ENCODE results near the gene TNPO2.
"Not testable (repeated sequence)": the region's sequence is repeated elsewhere in the genome, so short reads cannot be mapped to it uniquely, and the experiment has no call there.

Gene TNPO2

DNA sequence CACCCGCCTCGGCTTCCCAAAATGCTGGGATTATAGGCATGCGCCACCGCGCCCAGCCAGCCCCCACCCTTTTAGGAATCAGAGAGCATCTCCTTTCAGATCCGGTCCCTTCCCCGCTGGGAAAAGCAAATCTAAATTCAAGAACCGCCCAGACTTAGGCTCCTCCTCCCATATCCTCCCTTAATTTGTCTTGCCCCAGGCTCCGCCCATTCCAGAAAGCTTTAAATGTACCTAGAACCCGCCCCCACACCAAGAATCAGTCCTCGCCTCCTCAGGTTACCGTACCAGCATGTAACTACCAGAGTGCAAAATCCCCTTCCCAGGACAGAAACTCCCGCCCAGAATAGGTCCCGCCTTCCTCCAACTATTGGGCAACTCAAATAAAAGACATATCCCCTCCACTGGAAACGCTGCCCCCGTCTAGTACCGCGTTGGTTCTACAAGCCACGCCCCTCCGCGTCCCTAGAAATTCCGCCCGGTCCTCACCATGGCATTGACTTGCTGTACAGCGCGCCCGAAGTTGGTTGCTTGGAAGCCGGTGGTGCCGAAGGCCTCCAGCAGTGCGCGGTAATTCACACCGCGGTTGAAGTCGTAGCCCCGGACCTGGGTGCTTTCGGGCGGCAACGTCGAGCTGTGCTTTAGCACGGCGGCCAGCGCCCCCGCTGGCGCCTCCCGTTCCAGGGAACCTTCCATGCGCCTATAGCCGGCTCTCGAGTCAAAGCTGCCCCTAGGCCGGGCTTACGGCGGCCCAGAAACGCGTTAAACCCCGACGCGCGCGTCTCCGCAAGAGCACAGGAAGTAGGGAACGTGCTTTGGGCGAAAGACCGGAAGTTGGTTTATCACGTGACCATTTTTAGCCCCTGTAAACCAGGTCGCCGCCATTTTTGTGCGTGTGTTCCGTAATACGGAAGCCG lies 42.4 kb downstream of the TNPO2 start, which contains the start of gene DHPS:
TSS of gene DHPS (minus strand) at position 807 of the 914 bp plus-strand sequence. CDS start at position 693, 114 bp downstream.
- in situ Hi-C loops (cut with HindIII; ENCODE audit: low sequenced_read_pairs) = no loop called here

DNA sequence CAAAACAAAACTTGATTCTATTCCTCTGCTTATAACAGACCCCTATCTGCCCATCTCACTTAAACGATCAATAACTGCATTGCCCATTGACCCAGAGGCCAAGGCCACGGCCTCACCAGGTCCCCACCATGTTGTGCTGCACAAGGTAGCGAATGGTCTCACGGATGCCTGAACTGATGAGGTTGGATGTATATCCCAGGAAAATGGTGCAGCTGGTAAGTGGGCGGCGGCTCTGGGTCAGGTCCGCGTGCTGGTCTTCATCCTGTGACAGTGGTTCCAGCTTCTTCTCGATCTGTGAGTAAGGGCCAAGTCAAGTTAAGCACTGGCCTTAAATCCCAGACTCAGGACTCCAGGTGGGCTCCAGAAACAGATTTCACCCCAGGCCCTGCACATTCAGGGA lies 43.7 kb downstream of the TNPO2 start:
- in situ Hi-C loops (cut with HindIII; ENCODE audit: low sequenced_read_pairs) = no loop called here

DNA sequence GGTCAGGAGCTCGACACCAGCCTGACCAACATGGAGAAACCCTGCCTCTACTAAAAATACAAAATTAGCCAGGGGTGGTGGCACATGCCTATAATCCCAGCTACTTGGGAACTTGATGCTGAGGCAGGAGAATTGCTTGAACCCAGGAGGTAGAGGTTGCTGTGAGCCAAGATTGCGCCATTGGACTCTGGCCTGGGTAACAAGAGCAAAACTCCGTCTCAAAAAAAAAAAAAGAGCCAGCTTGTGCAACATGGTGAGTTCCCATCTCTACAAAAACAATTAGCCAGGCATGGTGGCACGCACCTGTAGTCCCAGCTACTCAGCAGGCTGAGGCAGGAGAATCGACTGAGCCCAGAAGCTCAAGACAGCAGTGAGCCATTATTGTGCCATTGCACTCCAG lies 45.7 kb downstream of the TNPO2 start:
- in situ Hi-C loops (cut with HindIII; ENCODE audit: low sequenced_read_pairs) = not testable (repeated sequence)

DNA sequence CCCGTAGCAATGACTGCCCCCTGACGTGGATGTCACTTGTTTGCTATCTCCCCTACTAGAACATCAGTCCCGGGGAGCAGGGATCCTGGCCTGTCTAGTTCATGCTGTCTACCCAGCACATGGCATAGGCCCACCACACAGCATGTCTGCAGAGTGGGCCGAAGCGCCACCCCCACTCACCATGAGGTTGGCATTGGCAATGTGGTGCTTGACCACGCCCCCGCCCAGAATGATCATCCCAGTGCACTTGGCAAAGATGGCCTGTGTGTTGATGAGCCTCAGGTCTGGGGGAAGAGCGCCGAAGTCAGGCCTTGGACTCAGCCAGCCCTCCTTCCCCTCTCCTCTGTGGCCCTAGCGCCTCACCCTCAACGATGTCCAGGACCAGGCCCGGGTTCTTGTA lies 46.8 kb downstream of the TNPO2 start:
- in situ Hi-C loops (cut with HindIII; ENCODE audit: low sequenced_read_pairs) = no loop called here

DNA sequence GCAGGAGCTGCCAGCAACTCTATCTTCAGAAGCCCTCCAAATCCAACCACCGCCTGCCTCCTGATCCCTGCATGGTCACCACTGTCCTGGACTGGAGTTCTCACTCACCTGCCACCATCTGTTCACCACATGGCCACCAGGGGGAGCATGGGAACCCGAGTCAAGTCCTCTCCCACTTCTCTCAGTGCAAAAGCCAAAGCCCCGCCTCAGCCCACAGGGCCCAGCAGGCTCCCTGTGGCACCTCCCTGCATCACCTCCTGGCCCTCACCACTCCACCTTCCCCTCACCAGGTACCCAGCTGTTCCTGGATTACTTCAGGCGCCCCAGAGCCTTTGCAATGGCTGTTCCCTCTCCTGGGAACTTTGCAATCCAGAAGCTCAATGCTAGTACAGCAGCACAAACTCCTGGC lies 47.3 kb downstream of the TNPO2 start:
- in situ Hi-C loops (cut with HindIII; ENCODE audit: low sequenced_read_pairs) = no loop called here

DNA sequence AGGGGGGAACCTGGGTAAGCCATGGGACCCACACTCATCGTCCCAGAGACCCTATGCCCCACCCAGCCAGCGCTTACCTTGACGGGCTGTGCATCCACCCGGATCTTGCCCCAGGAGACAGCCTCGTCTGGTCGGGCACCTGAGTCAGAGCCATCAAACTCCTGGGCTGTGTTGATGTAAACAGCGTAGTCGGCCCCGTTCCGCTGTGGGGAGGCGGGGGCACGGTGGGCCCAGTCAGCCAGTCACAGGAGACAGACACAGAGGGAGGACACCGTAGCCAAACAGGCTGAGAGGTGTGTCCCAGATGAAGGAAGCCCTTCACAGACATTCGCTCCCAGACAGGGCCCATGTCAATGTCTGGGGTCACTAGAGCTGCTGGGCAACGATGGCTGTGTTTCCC lies 47.8 kb downstream of the TNPO2 start:
- in situ Hi-C loops (cut with HindIII; ENCODE audit: low sequenced_read_pairs) = no loop called here

DNA sequence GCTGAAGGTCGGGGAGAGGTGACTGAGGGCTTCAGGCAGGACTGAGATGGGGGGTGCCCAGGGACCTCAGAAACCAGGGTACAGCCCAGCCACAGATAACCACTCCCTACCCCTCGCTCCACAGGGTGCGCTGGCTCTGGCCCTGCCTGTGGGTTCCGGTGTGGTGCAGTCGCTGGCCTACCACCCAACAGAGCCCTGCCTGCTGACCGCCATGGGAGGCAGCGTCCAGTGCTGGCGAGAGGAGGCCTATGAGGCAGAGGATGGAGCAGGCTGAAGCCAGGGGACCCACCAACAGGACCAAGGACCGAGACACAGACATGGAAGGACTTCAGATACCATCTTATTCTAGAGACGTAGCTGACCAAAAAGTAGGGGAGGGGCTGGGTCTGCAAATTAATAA lies 48.3 kb downstream of the TNPO2 start:
- in situ Hi-C loops (cut with HindIII; ENCODE audit: low sequenced_read_pairs) = no loop called here

DNA sequence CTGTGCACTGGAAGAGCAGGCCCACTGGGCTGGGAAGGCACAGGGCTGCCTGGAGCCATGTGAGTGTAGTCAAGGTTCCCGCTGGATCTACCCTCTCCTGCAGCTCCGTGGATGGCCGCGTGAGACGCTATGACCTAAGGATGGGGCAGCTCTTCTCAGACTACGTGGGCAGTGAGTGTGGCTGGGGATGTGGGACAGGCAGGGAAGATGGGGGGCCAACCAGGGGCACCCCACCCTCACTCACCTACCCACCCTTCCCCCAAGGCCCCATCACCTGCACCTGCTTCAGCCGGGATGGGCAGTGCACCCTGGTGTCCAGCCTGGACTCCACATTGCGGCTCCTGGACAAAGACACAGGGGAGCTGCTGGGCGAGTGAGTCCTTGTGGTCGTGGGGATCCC lies 51.0 kb downstream of the TNPO2 start:
- in situ Hi-C loops (cut with HindIII; ENCODE audit: low sequenced_read_pairs) = no loop called here

DNA sequence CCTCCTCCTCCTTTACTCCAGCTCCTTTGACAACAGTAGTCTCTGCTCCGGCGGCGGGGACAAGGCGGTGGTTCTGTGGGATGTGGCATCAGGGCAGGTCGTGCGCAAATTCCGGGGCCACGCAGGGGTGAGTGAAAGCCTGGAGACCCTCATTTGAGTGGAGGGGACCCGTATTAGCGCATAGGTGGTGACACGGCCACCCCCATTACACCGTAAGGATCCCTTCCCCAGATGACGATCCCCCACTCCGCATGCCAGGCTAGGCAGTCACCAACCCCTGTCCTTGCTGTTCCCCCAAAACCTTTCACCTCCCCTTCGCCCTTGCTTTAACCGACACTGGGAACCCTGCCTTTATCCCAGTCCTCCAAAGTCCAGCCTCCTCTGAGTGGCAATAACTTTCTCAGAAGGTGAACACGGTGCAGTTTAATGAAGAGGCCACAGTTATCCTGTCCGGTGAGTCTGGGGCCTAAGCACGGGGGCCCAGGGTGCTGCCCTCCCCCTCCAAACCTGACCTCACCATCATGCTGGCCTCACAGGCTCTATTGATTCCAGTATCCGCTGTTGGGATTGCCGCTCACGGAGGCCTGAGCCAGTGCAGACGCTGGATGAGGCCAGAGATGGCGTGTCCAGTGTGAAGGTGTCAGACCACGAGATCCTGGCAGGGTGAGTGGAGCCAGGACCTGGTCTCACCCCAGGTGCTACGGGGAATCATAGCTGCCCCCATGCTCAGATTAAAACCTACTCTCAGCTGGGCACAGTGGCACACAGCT lies 53.4 kb downstream of the TNPO2 start:
- in situ Hi-C loops (cut with HindIII; ENCODE audit: low sequenced_read_pairs) = no loop called here

DNA sequence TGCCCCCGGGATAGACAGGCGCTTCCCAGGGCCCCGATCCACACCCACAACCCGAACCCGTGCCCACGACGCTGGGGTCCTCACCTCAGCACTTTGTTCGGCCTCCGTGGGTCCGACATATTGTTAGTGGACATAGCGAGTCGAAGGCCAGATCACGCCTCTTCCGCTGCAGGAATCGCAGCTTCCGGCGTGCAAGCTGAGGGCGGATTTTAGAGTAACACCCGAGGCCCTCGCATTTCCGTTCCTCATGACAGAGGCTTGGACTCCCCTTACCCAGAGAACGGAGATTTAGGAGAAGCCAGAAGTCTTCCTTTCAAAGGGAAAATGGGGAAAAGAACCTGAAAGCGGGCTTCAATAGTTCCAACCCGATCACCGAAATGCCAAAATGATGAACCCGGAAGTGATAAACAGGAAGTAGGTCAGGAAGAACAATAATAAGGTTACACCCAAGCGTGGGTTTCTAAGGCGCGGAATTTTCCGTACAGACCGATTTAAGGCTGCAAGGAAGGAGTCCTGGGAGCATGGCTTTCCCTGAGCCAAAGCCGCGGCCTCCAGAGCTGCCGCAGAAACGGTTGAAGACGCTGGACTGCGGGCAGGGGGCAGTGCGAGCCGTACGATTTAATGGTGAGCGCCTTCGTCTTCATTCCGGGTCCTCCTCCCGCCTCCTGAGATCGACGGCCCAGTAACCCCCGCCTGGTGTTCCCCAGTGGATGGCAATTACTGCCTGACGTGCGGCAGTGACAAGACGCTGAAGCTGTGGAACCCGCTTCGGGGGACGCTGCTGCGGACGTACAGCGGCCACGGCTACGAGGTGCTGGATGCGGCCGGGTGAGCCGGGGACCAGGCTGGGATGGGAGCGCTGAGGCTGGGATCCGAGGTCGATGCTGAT lies 54.2 kb downstream of the TNPO2 start:
- in situ Hi-C loops (cut with HindIII; ENCODE audit: low sequenced_read_pairs) = no loop called here

DNA sequence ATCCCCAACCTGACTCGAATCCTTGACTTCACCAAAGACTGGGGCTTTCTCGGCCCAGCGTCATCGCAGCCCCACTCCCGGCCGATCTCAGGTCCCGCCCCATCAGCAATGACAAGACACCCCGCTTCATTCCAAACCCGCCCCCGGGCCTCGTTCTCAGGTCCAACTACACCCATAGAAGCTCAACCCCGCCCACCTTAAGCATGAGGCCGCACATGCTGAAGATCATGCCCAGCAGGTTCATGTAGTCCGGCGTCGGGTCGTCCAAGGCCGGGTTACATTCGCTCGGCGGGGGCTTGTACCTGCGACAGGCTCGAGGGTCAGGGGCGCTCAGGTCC lies 54.8 kb downstream of the TNPO2 start:
- in situ Hi-C loops (cut with HindIII; ENCODE audit: low sequenced_read_pairs) = no loop called here

DNA sequence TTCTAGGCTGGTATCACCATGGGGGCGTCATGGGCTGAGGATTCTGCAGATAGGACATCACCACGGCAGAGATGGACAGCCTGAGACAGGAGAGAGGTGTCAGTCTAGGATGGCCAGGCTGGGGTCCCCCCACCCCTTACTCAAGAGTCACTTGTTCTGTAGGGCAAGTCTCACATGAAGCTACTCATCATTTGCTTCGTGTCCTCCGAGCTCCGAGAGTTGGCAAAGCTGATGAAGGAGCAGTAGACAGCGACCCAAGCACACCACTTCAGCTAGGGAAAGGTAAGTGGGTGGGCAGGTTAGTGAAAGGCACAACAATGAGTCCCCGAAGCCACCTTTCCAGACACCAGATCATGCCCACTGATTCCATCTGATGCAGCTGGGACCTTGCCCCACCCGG lies 55.4 kb downstream of the TNPO2 start:
- in situ Hi-C loops (cut with HindIII; ENCODE audit: low sequenced_read_pairs) = no loop called here

DNA sequence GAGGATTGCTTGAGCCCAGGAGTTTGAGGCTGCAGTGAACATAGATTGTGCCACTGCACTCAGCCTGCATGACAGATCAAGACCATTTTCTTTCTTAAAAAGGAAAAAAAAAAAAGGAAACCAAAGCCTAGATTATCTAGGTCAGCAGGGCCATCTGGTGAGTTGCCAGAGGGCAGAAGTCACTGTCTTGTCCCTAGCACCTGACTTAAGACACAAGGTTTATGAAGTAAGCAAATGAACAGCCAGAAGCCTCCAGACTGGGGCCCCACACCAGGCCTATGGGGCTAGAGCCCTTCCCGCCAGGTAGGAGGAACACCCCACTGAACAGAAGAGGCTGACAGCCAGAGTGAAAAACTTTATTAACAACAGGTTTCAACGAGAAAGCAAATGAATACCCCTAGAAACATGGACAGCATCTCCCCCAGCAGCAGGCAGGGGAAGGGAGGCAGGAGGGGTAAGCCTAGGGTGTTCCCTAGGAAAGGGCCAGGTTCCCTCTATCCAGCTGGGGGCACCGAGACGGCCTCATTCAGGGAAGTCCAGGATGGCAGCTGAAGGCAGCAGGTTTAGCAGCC lies 55.9 kb downstream of the TNPO2 start:
- in situ Hi-C loops (cut with HindIII; ENCODE audit: low sequenced_read_pairs) = no loop called here

DNA sequence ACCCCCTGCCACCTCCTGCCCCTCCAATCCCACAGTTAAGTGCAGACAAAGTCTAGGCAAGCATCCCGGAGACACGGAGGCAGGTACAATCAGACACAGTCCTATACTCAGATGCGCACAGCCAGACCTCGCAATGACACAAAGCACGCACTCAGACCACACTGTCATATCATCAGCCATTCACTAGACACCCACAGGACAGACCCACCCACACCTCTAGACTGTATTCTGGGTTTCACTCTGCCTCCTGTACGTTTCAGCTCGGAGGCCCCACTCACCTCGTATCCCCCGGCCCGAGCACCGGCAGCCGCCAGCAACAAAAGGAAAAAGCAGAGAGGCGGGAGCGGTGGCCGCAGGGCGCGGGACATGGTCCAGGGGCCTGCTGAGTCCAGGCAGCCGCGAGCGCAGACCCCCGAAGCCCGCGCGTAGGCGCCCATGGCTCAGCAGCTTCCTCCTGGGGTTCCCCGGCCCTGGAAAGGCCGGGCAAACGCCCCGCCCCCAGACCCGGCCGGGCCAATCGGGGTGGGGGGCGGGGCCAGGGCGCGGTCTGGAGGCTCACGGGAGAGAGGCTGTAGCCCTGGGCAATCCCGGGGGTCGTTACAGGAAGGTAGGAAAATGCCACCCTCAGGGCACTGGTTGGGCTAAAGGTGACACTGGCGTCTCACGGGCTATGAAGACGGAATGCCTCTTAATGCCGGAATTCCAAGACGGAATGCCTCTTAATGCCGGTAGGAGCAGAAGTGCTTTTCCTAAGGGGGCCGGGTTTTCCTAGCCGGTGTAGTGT lies 57.3 kb downstream of the TNPO2 start, which contains the start of the genes MAN2B1 and WDR83:
TSS of gene MAN2B1 (minus strand) at position 478 of the 784 bp plus-strand sequence. CDS start at position 437, 41 bp downstream.
TSS of gene WDR83 (plus strand) at position 543 of the 784 bp plus-strand sequence. CDS start 2,984 bp downstream, outside the sequence.
- in situ Hi-C loops (cut with HindIII; ENCODE audit: low sequenced_read_pairs) = no loop called here

DNA sequence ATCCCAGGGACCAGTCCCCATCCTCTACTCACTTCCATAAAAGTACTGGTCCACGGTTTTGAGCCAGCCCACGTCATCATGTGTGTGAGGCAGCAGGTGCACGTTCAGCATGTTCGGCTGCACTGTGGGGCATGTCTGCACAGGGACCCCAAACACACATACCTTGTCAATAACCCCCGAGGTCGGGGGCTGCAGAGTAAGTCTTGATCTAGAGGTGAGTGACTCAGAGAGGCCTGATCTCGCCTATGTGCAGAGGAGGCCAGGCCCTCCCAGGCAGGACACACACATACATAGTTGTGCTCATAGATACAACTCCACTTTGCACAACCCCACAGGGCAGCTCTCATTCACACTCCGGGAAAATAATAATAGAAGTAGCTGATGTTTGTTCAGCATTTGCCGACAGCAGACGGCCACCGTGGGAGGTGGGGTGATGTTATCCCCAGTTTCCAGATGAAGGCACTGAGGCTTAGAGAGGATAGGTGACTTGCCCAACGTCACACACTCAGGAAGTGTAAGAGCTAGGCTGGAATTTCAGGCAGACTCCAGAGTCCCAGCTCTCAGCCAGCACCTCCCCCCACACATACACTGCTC lies 58.0 kb downstream of the TNPO2 start:
- in situ Hi-C loops (cut with HindIII; ENCODE audit: low sequenced_read_pairs) = no loop called here

DNA sequence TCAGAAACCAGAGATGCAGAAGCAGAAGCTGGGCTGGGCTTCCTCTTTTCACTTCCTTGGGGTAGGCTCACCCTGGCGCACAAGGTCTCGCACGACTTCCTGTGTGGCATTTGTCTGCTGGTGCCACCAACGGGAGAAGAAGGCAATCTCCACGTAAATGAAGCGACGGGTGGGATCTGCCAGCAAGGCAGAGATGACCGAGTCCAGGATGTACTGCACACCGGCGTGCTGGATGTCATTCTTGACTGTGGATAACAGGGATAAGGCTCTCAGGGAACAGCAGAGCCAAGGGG lies 58.5 kb downstream of the TNPO2 start:
- in situ Hi-C loops (cut with HindIII; ENCODE audit: low sequenced_read_pairs) = no loop called here

DNA sequence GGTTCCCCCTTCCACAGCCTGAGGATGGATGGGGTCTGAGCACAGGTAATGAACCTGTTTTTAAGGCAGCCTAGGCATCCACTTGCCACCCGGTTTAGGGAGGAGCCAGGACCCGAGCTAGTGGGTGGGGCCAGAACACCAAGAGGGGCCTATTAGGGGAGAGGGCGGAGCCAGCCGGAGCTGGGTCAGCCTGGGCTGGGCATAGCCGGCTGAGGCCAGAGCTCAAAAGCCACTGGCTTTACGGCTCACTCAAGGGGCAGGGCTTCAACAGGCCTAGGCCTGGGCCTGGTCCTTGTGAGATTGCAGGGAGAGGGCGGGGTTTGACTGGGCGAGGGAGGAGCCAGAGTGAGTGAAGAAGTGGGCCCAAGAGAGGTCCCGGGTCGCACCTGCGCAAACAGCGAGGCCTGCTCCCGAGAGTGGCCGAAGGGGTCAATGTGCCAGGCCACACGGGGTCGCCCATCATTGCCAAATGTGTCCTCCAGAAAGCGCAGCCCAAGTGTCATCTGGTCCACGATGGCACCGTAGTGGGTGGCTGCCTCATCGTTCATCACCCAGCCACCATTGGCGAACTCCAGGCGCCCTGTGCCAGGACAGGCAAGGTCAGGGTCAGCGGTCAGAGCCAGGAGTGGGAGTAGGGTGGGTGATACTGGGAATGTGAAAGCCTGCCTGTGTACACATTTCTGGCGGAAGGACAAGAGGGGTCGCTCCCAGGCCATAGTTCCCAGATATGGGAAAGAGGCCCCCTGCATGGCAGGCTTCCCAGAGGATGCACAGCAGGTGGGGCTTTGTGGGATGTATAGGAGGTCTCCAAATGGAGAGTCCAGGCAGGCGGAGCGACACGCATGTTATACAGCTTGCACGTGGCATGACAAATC lies 59.1 kb downstream of the TNPO2 start:
- in situ Hi-C loops (cut with HindIII; ENCODE audit: low sequenced_read_pairs) = no loop called here

DNA sequence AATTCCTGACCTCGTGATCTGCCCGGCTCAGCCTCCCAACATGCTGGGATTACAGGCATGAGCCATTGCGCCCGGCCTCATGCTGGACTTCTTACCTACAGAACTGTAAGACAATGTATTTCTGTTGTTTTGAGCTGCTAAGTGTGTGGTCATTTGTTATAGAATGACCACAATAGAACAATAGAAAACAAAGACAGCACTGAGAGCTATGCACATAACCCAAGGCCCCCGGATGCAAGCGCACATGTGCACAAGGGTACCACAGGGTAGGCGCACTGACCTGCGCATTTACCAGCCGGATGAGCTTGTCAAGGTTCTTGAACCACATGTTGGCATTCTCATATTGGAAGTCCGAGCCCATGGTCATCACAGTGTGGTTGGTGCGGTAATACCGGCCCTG lies 62.8 kb downstream of the TNPO2 start:
- in situ Hi-C loops (cut with HindIII; ENCODE audit: low sequenced_read_pairs) = no loop called here

DNA sequence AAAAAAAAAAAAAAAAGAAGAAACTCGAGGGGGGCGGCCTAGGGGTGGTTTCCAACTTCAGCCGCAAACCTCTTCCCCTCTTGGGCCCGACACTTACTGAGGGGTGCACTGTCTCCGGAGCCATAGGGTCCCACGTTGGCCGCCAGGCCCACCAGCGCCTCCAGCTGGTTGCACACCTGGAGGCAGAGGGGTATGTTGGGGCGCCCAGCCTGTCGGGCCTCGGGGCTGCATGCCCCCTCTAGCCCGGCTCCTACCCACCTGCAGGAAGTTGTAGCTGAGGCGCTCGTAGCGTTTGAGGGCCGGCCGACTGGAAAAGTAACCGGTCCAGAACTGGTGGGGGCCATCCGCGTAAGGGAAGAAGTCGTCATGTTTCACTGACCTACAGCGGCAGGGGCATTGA lies 65.8 kb downstream of the TNPO2 start:
- in situ Hi-C loops (cut with HindIII; ENCODE audit: low sequenced_read_pairs) = no loop called here

Data from endothelial cell of hepatic sinusoid (primary cell).